ENCODE measurements around the gene TRIM47. TPM values are rescaled to one million over a fixed set of nuclear protein-coding genes. Genes with fewer than 3 reads are reported as not detected.

Gene TRIM47
- total RNA-seq, 2 donors from 2014 or later: 4.5 to 9.4 TPM

DNA sequence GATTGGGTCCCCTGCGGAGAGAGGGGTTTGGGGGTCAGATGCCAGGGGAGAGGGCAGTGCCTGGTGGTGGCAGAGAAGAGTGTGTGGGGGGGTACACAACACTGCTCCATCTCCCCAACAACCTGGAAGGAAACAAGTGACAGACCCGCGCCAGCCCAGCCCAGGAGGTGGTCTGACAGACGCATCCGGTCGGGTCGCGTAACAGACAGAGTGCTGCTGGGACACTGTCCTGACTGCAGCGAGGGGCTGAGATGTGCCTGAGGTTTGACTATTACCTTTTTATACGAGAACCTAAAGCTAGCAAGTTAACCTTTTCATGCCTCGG, 50.3 kb downstream of the TRIM47 start:
- H3K27ac Mint-ChIP-seq: peak overlapping the region; percentile 54
- no peaks in the 10 kb centered on the region for H3K27me3 Mint-ChIP-seq
- H3K36me3 Mint-ChIP-seq (ENCODE audit: low read depth): peaks cover 2% of the 10 kb centered on the region
- peaks cover 16% of the 10 kb centered on the region for H3K4me1 Mint-ChIP-seq
- DNase-seq (no peak), ATAC-seq (no peak)
- H3K9me3 ChIP-seq (ENCODE audit: control insufficient read depth, low read length, poor library complexity, severe bottlenecking): no peaks in the 10 kb centered on the region
- H3K4me3 Mint-ChIP-seq: peak overlapping the region; percentile 70

DNA sequence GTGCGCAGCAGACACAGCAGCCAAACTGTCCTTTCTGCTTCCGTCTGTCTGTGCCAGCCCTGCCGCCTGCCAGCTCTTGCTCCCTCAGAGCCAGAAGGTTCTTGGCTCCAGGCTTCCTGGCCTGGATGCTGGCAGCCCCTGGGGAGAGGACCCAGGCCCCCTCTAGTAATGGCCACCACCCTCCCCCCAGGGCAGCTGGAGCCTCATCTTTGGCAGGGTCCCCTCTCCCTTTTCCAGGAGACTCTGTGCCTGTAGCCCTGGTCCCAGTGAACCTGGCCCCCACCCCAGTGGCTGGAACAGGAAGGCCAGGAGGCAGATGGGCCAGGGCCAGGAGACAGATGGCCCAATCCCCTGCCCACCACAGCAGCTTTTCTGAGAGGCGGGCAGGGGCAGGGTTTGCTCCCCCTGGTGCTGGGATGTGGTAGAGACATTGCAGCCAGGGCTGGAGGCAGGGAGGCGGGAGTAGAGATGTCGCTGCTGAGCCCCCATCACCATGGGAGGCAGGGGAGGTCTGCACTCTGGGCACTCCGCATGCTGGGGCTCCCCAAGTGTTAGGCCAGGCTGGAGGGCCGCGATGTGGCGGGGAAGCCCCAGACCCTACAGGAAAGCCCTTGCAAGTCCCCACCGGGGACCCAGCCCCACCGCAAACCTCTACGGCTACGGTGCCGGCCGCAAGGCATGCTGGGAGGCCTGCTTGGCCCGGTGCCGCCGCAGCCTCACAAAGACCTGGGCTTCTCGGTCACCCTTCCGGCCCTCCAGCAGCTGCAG, 50.9 kb downstream of the TRIM47 start:
- H3K4me3 Mint-ChIP-seq: peak overlapping the region; percentile 70
- peak overlapping the region; percentile 54 for H3K27ac Mint-ChIP-seq
- no peaks in the 10 kb centered on the region for H3K27me3 Mint-ChIP-seq
- ATAC-seq (peak; percentile 71), DNase-seq (peak; percentile 50 to 57 (median 57))
- peaks cover 14% of the 10 kb centered on the region for H3K4me1 Mint-ChIP-seq
- peaks cover 2% of the 10 kb centered on the region for H3K36me3 Mint-ChIP-seq (ENCODE audit: low read depth)
- no peaks in the 10 kb centered on the region for H3K9me3 ChIP-seq (ENCODE audit: control insufficient read depth, low read length, poor library complexity, severe bottlenecking)

DNA sequence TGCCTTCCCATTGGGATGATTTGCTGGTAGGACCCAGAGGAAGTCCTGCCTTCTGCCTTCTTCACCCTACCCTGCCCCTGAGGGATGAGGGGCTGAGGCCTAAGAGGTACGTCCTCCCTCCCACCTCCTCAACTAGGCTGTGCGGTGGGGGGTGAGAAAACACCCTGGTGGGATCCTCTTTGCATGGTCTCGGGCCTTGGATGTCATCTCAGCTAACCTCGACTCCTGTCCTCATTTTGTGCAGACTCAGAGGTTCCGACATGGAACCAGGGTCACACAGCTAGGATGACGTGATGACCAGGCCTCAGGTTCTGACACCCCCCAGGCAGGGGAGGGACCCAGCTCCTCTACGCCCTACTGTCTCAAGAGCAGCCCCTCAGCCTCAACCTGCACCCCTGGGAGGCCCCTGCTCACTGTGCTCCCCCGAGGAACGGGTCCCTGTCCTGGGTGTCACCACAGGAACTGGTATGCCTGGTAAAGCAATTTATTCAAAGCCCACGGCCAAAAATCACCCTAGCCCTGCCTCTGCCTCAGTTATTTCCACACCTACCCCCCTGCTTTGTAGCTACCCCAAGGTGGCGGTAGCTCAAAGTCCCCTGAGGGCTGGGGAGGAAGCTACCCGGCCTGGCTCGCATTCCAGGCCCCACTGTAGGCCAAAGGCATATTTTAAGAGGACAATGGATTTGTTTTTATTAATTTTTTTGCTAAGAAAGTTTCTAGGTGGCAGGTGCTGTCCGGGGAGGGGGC, 51.6 kb downstream of the TRIM47 start:
- DNase-seq (no peak), ATAC-seq (no peak)
- no peaks in the 10 kb centered on the region for H3K9me3 ChIP-seq (ENCODE audit: control insufficient read depth, low read length, poor library complexity, severe bottlenecking)
- Mint-ChIP-seq H3K4me3 (no peak overlapping the region), H3K4me1 (peaks cover 14% of the 10 kb centered on the region), H3K36me3 (ENCODE audit: low read depth) (no peaks in the 10 kb centered on the region), H3K27me3 (no peaks in the 10 kb centered on the region), H3K27ac (no peak overlapping the region)

DNA sequence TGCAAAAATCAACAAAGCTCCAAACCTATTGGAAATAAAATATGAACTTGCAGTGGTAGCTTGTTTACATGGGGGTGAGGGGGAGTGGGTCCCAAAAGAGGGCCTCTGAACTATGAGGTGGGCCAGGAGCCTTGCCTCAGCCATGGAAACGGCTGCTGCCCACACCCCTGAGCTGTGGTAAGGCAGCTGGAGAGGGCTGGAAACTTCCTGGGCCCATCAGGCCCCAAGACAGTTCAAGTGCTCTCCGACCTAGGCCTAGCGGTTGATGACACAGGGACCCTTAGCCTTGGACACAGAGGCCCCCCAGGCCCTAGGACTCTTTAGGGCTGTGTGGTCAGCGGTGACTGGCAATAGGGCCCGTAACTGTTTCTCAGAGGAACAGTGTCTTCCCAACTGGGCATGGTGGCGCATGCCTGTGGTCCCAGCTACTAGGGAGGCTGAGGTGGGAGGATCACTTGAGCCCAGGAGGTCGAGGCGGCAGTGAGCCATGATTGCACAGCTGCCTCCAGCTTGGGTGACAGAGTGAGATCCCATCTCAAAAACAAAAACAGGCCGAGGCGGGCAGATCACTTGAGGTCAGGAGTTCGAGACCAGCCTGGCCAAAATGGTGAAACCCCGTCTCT, 52.5 kb downstream of the TRIM47 start:
- H3K9me3 ChIP-seq (ENCODE audit: control insufficient read depth, low read length, poor library complexity, severe bottlenecking): no peaks in the 10 kb centered on the region
- Mint-ChIP-seq H3K36me3 (ENCODE audit: low read depth) (no peaks in the 10 kb centered on the region), H3K4me1 (peaks cover 21% of the 10 kb centered on the region), H3K4me3 (no peak overlapping the region), H3K27me3 (no peaks in the 10 kb centered on the region), H3K27ac (no peak overlapping the region)
- ATAC-seq (no peak), DNase-seq (no peak)

DNA sequence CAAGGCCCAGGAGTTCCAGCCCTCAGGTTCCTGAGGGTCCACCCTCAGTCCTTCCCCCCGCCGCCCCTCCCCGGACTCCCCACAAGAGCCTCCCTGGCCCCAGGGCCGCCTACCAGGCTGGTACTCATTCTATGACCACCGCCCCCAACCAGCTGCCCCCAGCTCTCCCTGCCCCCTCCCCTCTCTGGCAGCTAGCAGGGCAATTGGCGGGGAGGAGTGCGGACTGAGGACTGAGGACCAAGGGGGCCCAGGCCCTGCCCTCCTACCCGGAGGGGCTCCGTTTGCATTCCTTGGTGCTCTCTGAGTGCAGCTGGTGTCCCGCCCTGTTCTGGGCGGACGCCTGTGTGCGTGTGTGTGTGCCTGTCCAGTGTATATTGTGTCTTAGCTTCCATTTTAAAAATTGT, 53.2 kb downstream of the TRIM47 start:
- DNase-seq: no peak
- Mint-ChIP-seq H3K36me3 (ENCODE audit: low read depth) (no peaks in the 10 kb centered on the region), H3K4me1 (peaks cover 21% of the 10 kb centered on the region), H3K4me3 (no peak overlapping the region), H3K27ac (no peak overlapping the region), H3K27me3 (no peaks in the 10 kb centered on the region)
- no peak for ATAC-seq
- no peaks in the 10 kb centered on the region for H3K9me3 ChIP-seq (ENCODE audit: control insufficient read depth, low read length, poor library complexity, severe bottlenecking)

DNA sequence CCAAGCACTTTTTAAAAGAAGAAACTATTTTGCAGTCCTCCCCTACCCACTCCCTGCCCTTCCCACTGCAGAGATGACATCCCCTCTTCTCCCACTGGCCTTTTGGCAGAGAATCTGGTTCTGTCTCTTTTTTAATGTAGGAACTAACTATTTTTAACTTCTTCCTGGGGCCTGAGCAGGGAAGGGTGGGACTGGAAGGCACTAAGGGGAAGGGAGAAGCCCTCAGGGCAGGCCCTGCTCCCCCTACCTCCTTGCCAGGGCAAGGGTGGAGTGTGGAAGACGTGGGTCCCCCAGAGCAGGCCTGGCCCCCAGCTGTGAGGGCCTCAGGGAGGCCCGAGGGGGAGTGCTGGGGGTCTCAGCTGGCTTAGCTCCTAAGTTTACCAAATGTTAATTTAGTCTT, 53.7 kb downstream of the TRIM47 start:
- DNase-seq: no peak
- Mint-ChIP-seq H3K4me1 (peaks cover 23% of the 10 kb centered on the region), H3K4me3 (no peak overlapping the region), H3K36me3 (ENCODE audit: low read depth) (no peaks in the 10 kb centered on the region), H3K27me3 (no peaks in the 10 kb centered on the region), H3K27ac (no peak overlapping the region)
- no peaks in the 10 kb centered on the region for H3K9me3 ChIP-seq (ENCODE audit: control insufficient read depth, low read length, poor library complexity, severe bottlenecking)
- no peak for ATAC-seq

Other genes starting within 250 kb of the TRIM47 start
- gene SMIM5, start 245.1 kb downstream of the TRIM47 start, total RNA-seq: 1 to 10 TPM in 1 of 2 donors, under 1 TPM in 1; 0.40 to 8.4 TPM
- 10 to 100 TPM; 24.1 to 30.6 TPM for gene RECQL5, start 211.4 kb downstream of the TRIM47 start, total RNA-seq
- 100 to 1,000 TPM; 178 to 235 TPM for gene SAP30BP, start 211.2 kb downstream of the TRIM47 start, total RNA-seq
- under 1 TPM in 1 of 2 donors, not detected in 1; 0.72 TPM for gene ITGB4, start 157.1 kb downstream of the TRIM47 start, total RNA-seq
- 1 to 10 TPM; 9.6 to 9.7 TPM for gene GALK1, start 113.4 kb downstream of the TRIM47 start, total RNA-seq
- 10 to 100 TPM; 30.3 to 33.4 TPM for gene UNK, start 93.8 kb downstream of the TRIM47 start, total RNA-seq
- gene UNC13D, start 34.2 kb downstream of the TRIM47 start, total RNA-seq: 100 to 1,000 TPM; 164 TPM
- 100 to 1,000 TPM in 1 of 2 donors, 10 to 100 TPM in 1; 86.0 to 114 TPM for gene WBP2, start 23.2 kb downstream of the TRIM47 start, total RNA-seq
- gene TRIM65, start 18.4 kb upstream of the TRIM47 start, total RNA-seq: 10 to 100 TPM; 19.8 to 23.6 TPM
- 100 to 1,000 TPM in 1 of 2 donors, 10 to 100 TPM in 1; 93.8 to 107 TPM for gene MRPL38, start 26.3 kb upstream of the TRIM47 start, total RNA-seq
- gene FBF1, start 62.5 kb upstream of the TRIM47 start, total RNA-seq: 10 to 100 TPM; 20.0 to 22.3 TPM
- gene ACOX1, start 100.6 kb upstream of the TRIM47 start, total RNA-seq: 10 to 100 TPM; 18.5 to 21.0 TPM
- 10 to 100 TPM; 10.3 to 13.4 TPM for gene TEN1, start 100.7 kb upstream of the TRIM47 start, total RNA-seq
- gene CDK3, start 122.3 kb upstream of the TRIM47 start, total RNA-seq: 1 to 10 TPM; 2.9 to 4.6 TPM
- under 1 TPM; 0.05 to 0.68 TPM for gene EVPL, start 148.7 kb upstream of the TRIM47 start, total RNA-seq
- 10 to 100 TPM; 80.4 to 89.2 TPM for gene SRP68, start 193.9 kb upstream of the TRIM47 start, total RNA-seq
- under 1 TPM; 0.55 to 0.96 TPM for gene GALR2, start 196.2 kb upstream of the TRIM47 start, total RNA-seq
- gene ZACN, start 200.6 kb upstream of the TRIM47 start, total RNA-seq: under 1 TPM in 1 of 2 donors, not detected in 1; 0.68 TPM
- 10 to 100 TPM; 80.7 to 85.3 TPM for gene EXOC7, start 225.2 kb upstream of the TRIM47 start, total RNA-seq